ENCODE data around the gene DDX52. TPM values are rescaled to one million over a fixed set of nuclear protein-coding genes. Genes with fewer than 3 reads are reported as not detected.

The DDX52 gene
- total and polyA plus RNA-seq, 9 of the 15 experiments (the other 6 are each of a cell fraction or from before 2014, with no cell fraction given), result 19.1 to 50.5 (median 34.8) TPM

GRCh38 chr17:37673386-37673785 is 30.1 kb upstream of the DDX52 start (continued):
- TF ChIP-seq, protein P1, sequence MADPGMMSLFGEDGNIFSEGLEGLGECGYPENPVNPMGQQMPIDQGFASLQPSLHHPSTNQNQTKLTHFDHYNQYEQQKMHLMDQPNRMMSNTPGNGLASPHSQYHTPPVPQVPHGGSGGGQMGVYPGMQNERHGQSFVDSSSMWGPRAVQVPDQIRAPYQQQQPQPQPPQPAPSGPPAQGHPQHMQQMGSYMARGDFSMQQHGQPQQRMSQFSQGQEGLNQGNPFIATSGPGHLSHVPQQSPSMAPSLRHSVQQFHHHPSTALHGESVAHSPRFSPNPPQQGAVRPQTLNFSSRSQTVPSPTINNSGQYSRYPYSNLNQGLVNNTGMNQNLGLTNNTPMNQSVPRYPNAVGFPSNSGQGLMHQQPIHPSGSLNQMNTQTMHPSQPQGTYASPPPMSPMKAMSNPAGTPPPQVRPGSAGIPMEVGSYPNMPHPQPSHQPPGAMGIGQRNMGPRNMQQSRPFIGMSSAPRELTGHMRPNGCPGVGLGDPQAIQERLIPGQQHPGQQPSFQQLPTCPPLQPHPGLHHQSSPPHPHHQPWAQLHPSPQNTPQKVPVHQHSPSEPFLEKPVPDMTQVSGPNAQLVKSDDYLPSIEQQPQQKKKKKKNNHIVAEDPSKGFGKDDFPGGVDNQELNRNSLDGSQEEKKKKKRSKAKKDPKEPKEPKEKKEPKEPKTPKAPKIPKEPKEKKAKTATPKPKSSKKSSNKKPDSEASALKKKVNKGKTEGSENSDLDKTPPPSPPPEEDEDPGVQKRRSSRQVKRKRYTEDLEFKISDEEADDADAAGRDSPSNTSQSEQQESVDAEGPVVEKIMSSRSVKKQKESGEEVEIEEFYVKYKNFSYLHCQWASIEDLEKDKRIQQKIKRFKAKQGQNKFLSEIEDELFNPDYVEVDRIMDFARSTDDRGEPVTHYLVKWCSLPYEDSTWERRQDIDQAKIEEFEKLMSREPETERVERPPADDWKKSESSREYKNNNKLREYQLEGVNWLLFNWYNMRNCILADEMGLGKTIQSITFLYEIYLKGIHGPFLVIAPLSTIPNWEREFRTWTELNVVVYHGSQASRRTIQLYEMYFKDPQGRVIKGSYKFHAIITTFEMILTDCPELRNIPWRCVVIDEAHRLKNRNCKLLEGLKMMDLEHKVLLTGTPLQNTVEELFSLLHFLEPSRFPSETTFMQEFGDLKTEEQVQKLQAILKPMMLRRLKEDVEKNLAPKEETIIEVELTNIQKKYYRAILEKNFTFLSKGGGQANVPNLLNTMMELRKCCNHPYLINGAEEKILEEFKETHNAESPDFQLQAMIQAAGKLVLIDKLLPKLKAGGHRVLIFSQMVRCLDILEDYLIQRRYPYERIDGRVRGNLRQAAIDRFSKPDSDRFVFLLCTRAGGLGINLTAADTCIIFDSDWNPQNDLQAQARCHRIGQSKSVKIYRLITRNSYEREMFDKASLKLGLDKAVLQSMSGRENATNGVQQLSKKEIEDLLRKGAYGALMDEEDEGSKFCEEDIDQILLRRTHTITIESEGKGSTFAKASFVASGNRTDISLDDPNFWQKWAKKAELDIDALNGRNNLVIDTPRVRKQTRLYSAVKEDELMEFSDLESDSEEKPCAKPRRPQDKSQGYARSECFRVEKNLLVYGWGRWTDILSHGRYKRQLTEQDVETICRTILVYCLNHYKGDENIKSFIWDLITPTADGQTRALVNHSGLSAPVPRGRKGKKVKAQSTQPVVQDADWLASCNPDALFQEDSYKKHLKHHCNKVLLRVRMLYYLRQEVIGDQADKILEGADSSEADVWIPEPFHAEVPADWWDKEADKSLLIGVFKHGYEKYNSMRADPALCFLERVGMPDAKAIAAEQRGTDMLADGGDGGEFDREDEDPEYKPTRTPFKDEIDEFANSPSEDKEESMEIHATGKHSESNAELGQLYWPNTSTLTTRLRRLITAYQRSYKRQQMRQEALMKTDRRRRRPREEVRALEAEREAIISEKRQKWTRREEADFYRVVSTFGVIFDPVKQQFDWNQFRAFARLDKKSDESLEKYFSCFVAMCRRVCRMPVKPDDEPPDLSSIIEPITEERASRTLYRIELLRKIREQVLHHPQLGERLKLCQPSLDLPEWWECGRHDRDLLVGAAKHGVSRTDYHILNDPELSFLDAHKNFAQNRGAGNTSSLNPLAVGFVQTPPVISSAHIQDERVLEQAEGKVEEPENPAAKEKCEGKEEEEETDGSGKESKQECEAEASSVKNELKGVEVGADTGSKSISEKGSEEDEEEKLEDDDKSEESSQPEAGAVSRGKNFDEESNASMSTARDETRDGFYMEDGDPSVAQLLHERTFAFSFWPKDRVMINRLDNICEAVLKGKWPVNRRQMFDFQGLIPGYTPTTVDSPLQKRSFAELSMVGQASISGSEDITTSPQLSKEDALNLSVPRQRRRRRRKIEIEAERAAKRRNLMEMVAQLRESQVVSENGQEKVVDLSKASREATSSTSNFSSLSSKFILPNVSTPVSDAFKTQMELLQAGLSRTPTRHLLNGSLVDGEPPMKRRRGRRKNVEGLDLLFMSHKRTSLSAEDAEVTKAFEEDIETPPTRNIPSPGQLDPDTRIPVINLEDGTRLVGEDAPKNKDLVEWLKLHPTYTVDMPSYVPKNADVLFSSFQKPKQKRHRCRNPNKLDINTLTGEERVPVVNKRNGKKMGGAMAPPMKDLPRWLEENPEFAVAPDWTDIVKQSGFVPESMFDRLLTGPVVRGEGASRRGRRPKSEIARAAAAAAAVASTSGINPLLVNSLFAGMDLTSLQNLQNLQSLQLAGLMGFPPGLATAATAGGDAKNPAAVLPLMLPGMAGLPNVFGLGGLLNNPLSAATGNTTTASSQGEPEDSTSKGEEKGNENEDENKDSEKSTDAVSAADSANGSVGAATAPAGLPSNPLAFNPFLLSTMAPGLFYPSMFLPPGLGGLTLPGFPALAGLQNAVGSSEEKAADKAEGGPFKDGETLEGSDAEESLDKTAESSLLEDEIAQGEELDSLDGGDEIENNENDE (IDR thresholded peaks at IDR 0.05; ENCODE audit: low read depth, low read length), result no peak

All from K562 (cell line).